Eye (tissue), 1 donor: Measurements from ENCODE around the gene OGDH.

Experiments used
- DNase-seq: peaks from one replicate; pipeline ENCODE4 v3.0.0-alpha.2; 2015

OGDH gene

DNA sequence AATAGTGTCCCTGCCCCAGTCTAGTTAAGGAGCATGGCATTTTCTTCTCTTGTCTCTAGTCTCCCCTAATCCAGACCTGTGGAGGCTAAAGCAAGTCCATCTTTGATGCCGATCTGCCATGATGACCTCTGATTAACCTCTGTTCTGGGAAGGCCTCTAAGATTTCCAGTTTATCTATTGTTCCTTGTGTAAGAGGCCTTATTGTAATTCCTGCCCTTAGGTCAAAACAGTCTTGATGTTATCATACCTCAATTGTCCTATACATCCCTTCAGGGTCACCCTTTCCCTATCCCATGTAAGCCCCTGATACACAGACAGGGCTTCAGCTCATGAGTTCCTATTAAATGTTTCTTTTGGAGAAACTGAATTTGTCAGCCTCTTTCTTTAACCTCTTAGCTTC, 137.3 kb downstream of the OGDH start:
- DNase-seq = no peak

DNA sequence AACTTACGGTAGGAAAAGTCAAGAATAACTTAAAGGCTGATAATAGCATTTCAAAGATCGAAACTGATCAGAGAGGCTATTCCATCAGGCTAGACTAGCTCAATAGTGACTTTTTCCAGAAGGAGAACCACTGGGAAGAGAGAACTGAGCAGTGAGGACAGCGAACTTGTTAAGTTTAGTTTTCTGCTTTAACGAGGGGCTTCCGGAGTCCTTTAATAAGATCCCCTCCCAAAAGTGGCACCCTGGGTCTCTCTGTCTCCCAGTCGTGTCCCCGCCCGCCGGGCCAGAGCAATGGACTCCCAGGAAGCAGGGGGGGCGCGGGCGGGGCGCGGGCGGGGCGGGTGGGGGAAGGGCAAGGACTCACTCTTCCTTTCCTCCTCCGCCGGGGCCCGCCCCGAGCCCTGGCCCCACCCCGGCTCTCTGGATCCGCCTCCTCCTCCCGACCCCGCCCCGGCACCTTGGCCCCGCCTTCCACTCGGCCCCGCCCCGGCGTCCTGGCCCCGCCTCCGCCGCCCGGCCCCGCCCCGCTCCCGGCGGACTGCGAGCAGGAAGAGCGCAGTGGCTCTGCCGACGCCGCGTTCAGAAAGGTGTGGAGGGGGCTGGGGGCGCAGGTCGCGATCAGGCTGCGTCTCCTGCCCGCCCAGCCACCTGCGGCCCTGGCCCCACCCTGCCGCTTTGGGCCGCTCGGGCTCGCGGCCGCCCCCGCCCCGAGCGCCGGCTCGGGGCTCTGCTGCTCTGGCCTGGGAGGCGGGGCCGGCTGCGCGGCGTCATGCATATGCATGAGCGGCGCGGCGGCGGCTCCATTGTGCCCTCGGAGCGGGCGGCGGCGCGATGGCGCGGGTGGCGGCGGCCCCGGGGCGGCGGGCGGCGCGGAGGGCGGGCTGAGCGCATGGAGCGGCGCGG, 141.9 kb downstream of the OGDH start, which contains the start of gene ZMIZ2:
Gene ZMIZ2 (plus strand): TSS at position 803 of the 903 bp plus-strand sequence. CDS start 7,403 bp downstream, outside the sequence.
- peak; percentile 96 for DNase-seq

- peak; percentile 63 for DNase-seq
Observed at GRCh38 chr7:44748948-44749731, 142.7 kb downstream of the OGDH start.

- no peak for DNase-seq
Observed at GRCh38 chr7:44749992-44750391, 143.6 kb downstream of the OGDH start.

- DNase-seq = no peak
Observed at GRCh38 chr7:44750424-44750823, 144.0 kb downstream of the OGDH start.

GRCh38 chr7:44750921-44751571, 144.6 kb downstream of the OGDH start:
- no peak for DNase-seq

- DNase-seq = no peak
Observed at GRCh38 chr7:44752822-44753221, 146.4 kb downstream of the OGDH start.

DNA sequence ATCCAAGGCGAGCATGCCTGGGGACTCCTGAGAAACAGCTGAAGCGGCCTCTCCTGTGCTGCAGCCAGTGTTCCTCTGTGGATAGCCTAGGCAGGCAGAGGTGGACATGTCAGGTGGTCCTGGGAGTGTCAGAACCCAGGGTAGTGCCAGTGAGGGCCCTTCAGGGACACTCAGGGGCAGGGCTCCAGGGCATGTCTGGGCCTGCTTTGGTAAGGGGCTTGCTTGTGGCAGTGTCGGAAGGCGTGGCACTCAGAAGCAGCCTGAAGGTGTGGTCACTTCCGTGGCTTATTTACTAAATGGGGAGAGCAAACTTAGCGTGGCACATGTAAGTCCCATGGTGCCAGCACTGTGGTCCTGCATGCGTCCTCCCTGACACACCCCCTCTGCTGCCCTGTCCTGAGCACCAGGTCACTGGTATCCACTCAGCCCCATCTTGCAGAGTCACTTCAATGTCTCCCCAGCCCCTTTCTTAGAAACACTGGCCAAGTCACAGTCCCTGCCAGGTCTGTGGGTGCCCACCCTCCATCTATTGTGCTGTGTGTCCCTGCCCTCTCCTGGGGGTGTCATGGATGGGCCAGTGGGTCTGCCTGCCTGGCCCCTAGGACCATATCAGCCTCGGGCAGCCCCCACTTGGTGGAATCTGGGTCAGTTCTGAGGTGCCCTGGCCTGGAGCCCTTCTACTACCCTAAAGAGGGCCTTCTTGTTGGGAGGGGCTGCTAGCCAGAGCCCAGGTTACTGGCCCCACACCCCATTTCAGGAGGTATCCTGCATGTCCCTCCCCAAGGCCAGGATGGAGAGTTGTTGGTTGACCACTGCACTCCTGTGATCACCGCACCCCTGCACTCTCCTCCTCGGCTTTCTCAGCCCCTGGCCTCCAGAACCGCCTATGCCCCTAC, 148.6 kb downstream of the OGDH start:
- no peak for DNase-seq

DNA sequence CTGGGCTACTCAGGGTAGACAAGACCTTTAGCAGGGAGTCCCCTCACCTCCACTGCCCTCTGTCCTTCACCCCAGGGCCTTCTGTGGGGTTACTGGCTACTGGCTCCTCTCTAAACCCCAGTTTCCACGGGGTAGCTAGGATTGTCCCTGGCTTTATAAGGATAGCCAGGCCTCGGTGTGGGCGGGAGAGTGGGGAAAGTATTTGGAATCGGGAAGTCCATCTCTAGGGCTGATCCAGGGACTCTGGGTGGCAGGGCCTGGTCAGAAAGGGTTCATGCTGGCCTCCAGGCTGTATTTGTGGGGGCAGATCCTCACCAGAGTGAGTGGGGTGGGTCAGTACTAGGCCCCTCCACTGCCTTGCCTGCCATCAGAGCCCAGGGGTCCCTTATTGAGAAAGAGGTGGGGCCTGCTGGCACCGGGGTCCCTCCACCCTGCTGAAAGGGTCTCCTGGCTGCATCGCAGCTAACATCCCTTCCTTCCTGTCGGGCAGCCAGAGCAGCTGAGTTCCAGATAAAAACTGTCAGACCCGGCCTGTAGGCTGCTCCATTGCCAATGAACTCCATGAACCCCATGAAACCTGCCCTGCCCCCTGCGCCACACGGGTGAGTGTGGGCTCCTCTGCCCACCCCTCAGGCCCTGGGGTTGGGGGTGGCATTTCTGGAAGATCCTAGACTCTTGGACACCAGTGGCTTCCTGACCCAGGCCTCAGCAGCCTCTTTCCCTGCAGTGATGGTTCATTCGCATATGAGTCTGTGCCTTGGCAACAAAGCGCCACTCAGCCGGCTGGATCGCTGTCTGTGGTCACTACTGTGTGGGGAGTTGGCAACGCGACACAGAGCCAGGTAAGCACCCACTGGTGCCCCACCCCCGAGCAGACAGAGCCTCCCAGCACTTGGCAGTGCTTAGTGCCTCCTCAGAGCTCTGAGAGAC, 149.5 kb downstream of the OGDH start:
- DNase-seq = no peak

DNA sequence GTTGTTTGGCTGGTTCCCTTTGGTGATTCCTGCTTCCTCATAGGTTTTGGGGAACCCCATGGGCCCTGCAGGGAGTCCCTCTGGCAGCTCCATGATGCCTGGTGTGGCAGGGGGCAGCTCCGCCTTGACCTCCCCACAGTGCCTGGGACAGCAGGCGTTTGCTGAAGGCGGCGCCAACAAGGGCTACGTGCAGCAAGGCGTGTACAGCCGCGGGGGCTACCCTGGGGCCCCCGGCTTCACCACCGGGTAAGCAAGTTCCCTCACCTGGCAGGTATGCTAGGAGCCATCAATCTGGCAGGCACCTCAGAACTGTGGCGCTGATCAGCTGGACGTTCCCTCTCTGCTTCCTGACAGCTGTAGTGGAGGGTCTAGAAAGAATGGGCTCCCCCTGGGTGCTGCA, 150.5 kb downstream of the OGDH start:
- no peak for DNase-seq

DNA sequence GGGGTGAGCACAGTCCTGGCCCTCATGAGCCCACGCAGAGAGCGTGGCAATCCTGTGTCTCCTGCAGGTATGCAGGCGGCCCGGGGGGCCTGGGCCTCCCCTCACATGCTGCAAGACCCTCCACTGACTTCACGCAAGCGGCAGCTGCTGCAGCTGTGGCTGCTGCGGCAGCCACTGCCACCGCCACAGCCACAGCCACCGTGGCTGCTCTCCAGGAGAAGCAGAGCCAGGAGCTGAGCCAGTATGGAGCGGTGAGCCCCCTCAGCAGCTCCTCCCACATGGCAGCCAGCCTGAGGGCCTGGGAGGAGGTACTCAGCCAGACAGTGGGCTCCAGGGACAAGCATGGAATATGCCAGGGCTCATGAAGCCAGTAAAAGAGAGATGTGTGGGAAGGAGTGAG, 150.9 kb downstream of the OGDH start:
- no peak for DNase-seq

DNA sequence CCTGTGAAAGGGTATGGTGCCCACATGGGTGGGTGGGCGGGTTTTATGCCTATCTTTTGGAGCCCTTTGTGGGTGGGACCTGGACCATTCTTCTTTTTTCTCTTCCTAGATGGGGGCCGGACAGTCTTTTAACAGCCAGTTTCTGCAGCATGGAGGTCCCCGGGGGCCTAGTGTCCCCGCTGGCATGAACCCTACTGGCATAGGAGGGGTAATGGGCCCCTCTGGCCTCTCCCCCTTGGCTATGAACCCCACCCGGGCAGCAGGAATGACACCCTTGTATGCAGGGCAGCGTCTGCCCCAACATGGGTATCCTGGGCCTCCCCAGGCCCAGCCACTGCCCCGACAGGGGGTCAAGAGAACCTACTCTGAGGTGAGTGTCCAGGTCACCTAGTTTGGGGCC, 151.3 kb downstream of the OGDH start:
- no peak for DNase-seq
